Activated T-cell treated with anti-CD3 and anti-CD28 coated beads for 24 hours (primary cell): ENCODE results near the gene NBPF26.
"Not testable (repeated sequence)": the region's sequence is repeated elsewhere in the genome, so short reads cannot be mapped to it uniquely, and the experiment has no call there.

Experiments used
- DNase-seq: peaks from one replicate; pipeline ENCODE4 v3.0.0-alpha.2; 2020; ENCODE audit warnings: low read depth

NBPF26 gene

GRCh38 chr1:120723715-120724402, at the start of gene NBPF26:
Gene NBPF26, plus strand, starts transcription at chr1:120723945.
- DNase-seq: peak; percentile 55

DNA sequence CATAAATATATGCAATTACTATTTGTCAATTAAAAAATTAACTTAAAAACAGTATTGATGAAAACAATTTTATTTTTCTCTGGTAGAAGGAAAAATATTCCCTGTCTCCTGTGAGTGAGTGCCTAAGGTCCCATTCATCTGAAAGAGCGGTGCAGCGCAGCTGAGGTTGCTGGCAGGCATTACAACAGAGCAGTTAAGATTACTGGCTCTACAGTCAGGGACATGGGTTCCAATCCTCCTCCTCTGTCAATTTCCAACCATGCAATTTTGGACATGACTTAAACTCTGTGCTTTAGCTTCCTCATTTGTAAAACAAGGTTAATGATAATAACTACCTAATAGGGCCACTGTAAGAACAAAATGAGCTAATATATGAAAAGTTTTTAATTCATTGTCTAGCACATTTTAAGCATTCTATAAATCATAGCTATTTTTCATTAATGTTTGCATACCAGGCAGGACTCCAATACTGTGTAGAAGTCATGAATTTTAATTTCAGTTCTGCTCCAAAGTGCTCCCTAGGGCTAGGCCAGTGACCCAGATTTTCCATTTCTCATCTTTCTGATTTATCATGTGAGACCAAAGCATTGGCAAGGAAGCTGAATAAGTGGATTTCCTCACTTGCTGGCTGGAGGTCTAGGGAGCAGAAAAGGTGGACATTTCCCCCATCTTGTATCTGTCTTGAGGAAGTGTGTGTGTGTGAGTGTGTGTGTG, 43.5 kb upstream of the NBPF26 start:
- DNase-seq: not testable (repeated sequence)

GRCh38 chr1:120680938-120681337, 42.8 kb upstream of the NBPF26 start:
- DNase-seq: not testable (repeated sequence)

GRCh38 chr1:120684397-120684796, 39.3 kb upstream of the NBPF26 start:
- not testable (repeated sequence) for DNase-seq

GRCh38 chr1:120685622-120686021, 38.1 kb upstream of the NBPF26 start:
- not testable (repeated sequence) for DNase-seq

DNA sequence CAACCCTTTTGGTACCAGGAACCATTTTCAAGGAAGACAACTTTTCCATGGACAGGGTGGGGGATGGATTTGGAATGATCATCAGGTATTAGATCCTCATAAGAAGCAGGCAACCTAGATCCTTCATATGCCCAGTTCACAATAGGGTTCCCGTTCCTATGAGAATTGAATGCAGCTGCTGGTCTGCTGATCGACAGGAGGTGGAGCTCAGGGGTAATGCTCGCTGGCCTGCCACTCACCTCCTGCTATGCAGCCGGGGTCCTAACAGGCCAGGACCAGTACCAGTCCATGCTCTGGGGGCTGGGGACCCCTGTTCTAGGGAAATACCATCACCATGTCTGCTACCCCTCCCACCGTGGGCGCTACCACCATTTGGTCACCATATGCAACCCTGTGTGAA, 36.5 kb upstream of the NBPF26 start:
- not testable (repeated sequence) for DNase-seq

DNA sequence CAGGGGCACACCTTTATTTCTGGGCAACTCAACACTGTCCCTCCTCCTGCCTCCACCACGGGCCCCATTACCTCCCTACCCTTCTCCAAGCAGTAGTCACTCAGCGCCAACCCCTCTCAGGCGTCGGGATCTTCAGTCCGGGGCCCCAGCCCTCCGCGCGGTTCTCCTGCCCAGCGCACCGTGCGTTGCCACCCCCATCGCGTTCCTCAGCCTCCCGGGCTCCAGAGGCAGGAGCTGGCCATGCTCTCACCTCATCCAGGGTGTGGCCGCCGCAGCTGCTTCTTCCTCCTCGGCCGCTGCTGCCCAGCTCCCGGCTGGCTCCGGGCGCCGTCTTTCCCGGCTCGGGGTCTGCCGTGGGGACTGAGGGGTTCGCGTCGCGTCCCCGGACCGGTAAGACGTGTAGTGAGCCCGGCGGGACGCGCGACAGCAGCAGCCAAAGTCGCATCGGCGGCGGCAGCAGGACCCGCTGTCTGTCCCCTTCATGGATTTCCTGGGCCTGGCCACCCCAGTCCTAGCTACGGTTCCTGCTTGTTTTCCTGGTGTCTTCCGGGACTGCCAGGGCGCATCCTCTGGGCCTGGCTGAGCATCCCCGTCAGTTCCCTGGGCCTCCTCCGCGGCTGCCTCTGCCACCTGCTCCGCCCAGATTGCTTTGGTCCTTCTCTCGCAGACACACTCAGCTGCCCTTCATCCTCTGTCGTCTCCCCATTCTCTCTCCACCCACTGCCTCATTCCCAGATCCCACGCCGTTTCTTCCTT, 22.8 kb upstream of the NBPF26 start:
- DNase-seq: not testable (repeated sequence)

- DNase-seq: not testable (repeated sequence)
Observed at GRCh38 chr1:120723358-120723714, 409 bp upstream of the NBPF26 start.

GRCh38 chr1:120724507-120724906, 762 bp downstream of the NBPF26 start:
- not testable (repeated sequence) for DNase-seq

- not testable (repeated sequence) for DNase-seq
Observed at GRCh38 chr1:120728811-120729210, 5.1 kb downstream of the NBPF26 start.

DNA sequence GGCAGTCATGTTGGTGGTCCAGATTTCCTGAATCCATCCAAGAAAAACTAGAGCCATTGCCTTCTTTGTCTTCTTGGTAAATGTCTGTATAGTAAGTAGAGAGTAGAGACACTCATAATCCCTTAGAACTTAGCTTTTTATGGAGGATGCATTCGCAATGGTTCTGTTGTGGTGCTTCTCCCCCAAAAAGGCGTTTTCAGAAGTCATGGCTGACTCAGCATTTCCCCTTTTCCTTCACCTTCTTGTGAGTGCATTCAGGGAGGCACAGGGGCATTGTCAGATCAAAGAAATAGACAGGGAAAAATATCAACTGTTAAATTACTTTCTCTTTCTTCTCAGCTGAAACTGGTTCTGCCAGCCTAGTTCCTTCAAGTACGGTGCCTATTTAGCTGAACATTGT, 45.3 kb downstream of the NBPF26 start:
- DNase-seq: not testable (repeated sequence)

DNA sequence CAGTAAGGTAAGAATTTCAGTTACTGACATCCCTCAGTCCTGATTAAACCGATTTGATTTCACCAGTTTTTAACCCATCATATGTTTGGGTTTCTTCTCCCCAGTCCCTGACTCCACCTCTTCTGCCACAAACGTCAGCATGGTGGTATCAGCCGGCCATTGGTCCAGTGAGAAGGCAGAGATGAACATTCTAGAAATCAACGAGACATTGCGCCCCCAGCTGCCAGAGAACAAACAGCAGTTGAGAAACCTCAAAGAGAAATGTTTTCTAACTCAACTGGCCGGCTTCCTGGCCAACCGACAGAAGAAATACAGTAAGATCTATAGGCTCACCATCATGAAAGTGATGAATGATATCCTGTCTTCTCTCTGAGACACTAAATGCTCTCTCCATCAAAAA, 81.7 kb downstream of the NBPF26 start:
- not testable (repeated sequence) for DNase-seq

GRCh38 chr1:120811822-120812221, 88.1 kb downstream of the NBPF26 start:
- peak; percentile 1 for DNase-seq

GRCh38 chr1:120825051-120825450, 101.3 kb downstream of the NBPF26 start:
- not testable (repeated sequence) for DNase-seq

- DNase-seq: not testable (repeated sequence)
Observed at GRCh38 chr1:120826623-120827022, 102.9 kb downstream of the NBPF26 start.

GRCh38 chr1:120844186-120844944, 120.6 kb downstream of the NBPF26 start:
- DNase-seq: peak; percentile 64

- DNase-seq: not testable (repeated sequence)
Observed at GRCh38 chr1:120844945-120845330, 121.2 kb downstream of the NBPF26 start.

DNA sequence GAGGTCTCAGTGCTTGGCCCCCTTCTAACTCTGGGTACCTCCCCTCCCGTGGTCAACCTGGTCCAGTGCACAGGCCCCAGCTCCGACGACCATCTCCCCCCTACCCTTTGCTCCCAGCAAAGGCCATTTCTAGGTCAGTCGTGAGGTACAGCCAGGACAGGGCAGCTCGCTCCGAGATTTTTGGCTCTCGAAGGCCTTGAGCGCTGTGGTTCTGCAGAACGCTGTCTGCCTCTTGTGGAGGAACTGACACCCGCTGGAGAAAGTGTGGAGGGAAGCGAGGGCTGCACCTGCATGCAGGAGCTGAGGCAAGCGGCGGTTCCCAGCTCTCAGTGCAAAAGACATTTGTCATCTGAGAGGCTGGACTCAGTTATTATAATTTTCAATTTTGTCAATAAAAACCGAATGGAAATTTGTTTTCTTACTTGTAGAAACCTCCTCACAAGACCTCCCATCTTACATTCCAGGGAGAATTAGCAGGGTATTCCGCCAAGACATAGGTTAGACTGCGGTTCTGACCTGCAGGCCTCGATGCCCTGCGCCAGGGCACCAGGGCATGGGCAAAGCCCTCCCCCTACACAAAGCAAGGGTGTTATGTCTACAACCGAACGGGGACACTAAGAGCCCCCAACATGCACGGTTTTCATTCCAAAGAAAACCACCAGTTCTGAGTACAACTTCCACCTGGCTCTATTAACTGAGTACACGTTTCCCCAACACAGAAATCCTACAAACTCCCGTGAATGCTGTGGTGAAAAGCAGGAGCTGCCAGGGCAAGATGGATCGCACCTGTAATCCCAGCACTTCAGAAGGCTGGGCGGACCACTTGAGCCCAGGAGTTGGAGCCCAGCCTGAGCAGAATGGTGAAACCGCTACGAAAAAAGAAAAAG, 125.9 kb downstream of the NBPF26 start:
- not testable (repeated sequence) for DNase-seq

- DNase-seq: not testable (repeated sequence)
Observed at GRCh38 chr1:120850287-120850536, 126.5 kb downstream of the NBPF26 start.

DNA sequence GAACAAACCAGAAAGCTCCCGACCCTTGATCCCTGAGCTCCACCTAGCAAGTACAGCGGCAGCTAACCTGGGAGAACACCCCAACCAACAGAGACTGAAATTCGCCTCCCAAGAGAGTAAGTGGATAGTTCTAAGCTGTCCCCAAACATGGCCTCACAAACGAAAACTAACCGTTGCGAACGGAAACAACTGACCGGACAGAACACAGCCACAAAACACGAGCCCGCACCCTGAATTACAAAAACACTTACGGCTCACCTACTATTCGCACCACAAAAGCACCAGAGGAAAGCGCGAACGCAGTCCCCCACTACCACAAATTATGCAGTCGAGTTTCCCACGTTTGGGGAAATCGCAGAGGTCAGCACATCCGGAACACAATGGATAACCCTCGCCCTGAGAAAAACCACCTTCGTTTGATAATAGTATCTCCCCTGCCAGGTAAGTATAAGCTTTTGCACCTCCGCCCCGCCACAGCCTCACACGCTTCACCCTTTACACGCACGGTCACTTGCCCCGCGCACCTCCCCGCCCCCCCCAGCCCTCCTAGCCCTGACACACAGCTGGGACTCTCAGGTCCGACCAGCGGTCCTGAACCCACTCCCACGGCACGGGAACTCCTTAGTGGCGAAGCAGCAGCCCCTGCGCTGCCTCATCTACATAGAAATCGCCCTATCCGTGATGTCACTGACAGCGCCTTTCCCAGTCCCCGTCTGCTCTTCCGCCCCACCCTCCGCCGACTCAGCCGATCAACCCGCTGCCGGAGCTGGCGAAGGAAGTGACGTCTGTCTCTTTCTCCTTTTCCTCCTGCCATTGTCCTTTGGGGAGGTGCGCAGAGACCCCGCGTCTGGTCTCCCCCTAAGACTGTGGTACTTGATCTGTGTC, 127.0 kb downstream of the NBPF26 start:
- peak; percentile 75 for DNase-seq
